ENCODE measurements around the gene RBFOX2.

The RBFOX2 gene

DNA sequence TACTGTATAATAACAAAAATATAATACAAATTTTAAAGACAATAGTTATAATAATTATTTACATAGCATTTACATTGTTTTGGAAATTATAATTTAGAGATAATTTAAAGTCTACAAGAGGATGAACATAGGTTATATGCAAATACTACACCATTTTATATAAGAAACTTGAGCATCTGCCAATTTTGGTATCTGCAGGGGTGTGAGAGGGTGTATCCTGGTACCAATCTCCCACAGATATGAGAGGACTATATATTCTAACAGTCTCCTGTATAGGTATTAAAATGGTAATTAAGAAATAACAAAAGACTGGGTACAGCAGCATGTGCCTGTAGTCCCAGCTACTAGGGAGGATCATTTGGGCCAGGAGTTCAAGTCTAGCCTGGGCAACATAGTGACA, 176.5 kb downstream of the RBFOX2 start:
- TF ChIP-seq, protein P1, sequence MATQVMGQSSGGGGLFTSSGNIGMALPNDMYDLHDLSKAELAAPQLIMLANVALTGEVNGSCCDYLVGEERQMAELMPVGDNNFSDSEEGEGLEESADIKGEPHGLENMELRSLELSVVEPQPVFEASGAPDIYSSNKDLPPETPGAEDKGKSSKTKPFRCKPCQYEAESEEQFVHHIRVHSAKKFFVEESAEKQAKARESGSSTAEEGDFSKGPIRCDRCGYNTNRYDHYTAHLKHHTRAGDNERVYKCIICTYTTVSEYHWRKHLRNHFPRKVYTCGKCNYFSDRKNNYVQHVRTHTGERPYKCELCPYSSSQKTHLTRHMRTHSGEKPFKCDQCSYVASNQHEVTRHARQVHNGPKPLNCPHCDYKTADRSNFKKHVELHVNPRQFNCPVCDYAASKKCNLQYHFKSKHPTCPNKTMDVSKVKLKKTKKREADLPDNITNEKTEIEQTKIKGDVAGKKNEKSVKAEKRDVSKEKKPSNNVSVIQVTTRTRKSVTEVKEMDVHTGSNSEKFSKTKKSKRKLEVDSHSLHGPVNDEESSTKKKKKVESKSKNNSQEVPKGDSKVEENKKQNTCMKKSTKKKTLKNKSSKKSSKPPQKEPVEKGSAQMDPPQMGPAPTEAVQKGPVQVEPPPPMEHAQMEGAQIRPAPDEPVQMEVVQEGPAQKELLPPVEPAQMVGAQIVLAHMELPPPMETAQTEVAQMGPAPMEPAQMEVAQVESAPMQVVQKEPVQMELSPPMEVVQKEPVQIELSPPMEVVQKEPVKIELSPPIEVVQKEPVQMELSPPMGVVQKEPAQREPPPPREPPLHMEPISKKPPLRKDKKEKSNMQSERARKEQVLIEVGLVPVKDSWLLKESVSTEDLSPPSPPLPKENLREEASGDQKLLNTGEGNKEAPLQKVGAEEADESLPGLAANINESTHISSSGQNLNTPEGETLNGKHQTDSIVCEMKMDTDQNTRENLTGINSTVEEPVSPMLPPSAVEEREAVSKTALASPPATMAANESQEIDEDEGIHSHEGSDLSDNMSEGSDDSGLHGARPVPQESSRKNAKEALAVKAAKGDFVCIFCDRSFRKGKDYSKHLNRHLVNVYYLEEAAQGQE (IDR thresholded peaks at IDR 0.05; ENCODE audit: insufficient read depth in 1 of 2, low read depth in 2 of 2, low read length in 2 of 2), result no peak
- no peak for TF ChIP-seq POLR2AphosphoS5 (IDR thresholded peaks at IDR 0.05; ENCODE audit: low read depth, low read length)
- no peak for TF ChIP-seq SIN3A (IDR thresholded peaks at IDR 0.05; ENCODE audit: borderline replicate concordance, insufficient read depth, low read length)
- no peak for TF ChIP-seq TAF1 (IDR thresholded peaks at IDR 0.05; ENCODE audit: borderline replicate concordance, insufficient read depth, low read length)
- TF ChIP-seq FOXP2 (optimal IDR thresholded peaks at IDR 0.05; ENCODE audit: borderline replicate concordance, extremely low read depth, extremely low read length, insufficient read depth), result no peak

DNA sequence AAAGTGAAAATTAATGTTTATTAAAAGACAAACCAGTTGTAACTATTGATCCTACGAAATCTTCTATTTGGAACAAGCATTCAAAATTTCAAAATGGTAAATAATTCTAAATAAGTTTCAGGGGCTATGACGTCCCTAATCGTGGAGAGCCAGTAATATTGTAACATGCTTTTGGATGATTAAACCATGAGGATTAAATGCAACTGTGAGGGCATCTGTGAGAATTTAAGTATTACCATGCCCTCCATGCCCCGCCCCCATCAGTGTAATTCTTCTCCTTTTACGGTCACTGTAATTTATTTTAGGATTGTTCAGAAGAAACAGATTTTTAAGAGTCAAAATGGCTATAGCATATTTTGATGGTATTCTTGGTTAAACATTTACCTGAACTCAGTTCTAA, 177.8 kb downstream of the RBFOX2 start:
- TF ChIP-seq FOXP2 (optimal IDR thresholded peaks at IDR 0.05; ENCODE audit: borderline replicate concordance, extremely low read depth, extremely low read length, insufficient read depth), result no peak
- no peak for TF ChIP-seq SIN3A (IDR thresholded peaks at IDR 0.05; ENCODE audit: borderline replicate concordance, insufficient read depth, low read length)
- TF ChIP-seq, protein P1 (IDR thresholded peaks at IDR 0.05; ENCODE audit: insufficient read depth in 1 of 2, low read depth in 2 of 2, low read length in 2 of 2), result no peak
- TF ChIP-seq TAF1 (IDR thresholded peaks at IDR 0.05; ENCODE audit: borderline replicate concordance, insufficient read depth, low read length), result no peak
- no peak for TF ChIP-seq POLR2AphosphoS5 (IDR thresholded peaks at IDR 0.05; ENCODE audit: low read depth, low read length)

DNA sequence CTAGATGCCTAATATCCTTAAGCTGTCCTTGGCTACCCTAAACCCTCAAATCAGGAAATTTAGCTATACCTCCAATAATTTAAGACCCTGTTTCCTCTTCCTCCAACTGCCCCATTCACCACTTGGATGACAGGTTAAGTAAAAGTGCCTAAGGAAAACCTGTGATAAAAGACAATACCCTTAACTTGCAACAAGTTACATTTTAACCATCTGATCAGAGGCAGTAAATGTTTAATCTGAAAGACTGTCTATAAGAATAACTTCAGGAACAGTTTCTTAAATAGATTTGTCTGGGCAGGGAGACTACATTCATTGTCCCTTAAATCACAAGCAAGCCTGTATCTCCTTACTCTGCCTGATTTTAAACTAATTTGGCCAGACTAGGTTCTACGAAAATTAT, 181.8 kb downstream of the RBFOX2 start:
- TF ChIP-seq TAF1 (IDR thresholded peaks at IDR 0.05; ENCODE audit: borderline replicate concordance, insufficient read depth, low read length) (no peak), POLR2AphosphoS5 (IDR thresholded peaks at IDR 0.05; ENCODE audit: low read depth, low read length) (no peak), SIN3A (IDR thresholded peaks at IDR 0.05; ENCODE audit: borderline replicate concordance, insufficient read depth, low read length) (no peak), FOXP2 (optimal IDR thresholded peaks at IDR 0.05; ENCODE audit: borderline replicate concordance, extremely low read depth, extremely low read length, insufficient read depth) (no peak)
- TF ChIP-seq, protein P1 (IDR thresholded peaks at IDR 0.05; ENCODE audit: insufficient read depth in 1 of 2, low read depth in 2 of 2, low read length in 2 of 2), result no peak

DNA sequence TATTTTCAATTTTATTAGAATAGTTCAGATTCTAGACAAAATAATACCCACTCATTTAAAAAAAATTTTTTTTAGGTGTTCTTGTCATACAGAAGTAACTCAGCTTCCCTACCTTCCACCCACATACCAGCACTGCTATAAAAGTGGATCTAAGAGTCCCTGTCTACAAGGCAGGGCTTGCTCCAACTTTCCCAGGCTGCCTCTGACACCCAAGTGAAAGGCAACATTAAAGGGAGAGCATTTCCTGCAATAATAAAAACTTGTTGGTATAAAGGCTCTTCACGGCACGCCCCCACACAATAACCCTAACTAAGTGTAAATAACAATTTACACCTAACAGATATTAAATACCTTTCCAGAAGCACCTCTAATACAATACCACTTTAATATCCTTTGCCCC, 183.7 kb downstream of the RBFOX2 start:
- TF ChIP-seq, protein P1 (IDR thresholded peaks at IDR 0.05; ENCODE audit: insufficient read depth in 1 of 2, low read depth in 2 of 2, low read length in 2 of 2), result no peak
- TF ChIP-seq TAF1 (IDR thresholded peaks at IDR 0.05; ENCODE audit: borderline replicate concordance, insufficient read depth, low read length) (no peak), POLR2AphosphoS5 (IDR thresholded peaks at IDR 0.05; ENCODE audit: low read depth, low read length) (no peak), SIN3A (IDR thresholded peaks at IDR 0.05; ENCODE audit: borderline replicate concordance, insufficient read depth, low read length) (no peak), FOXP2 (optimal IDR thresholded peaks at IDR 0.05; ENCODE audit: borderline replicate concordance, extremely low read depth, extremely low read length, insufficient read depth) (no peak)

DNA sequence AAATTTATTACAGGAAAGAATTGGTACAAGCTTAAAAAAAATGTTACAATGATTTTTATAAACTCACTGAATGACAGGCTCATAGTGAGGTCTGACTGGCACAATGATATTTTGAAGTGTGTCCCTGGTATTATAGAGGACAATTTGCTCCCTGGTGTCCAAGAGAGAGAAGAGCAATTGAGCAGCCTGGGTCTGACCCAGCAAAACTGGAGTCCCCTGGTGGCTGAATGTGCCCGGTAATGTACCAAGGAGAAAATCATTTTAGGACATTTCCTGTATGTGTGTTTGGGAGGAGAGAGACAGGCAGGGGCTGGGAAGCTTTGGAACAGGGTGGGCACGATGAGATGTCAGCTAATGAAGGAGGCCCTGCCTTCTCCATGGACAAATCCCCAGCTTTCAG, 185.7 kb downstream of the RBFOX2 start:
- TF ChIP-seq, protein P1 (IDR thresholded peaks at IDR 0.05; ENCODE audit: insufficient read depth in 1 of 2, low read depth in 2 of 2, low read length in 2 of 2), result no peak
- TF ChIP-seq SIN3A (IDR thresholded peaks at IDR 0.05; ENCODE audit: borderline replicate concordance, insufficient read depth, low read length) (no peak), FOXP2 (optimal IDR thresholded peaks at IDR 0.05; ENCODE audit: borderline replicate concordance, extremely low read depth, extremely low read length, insufficient read depth) (no peak), TAF1 (IDR thresholded peaks at IDR 0.05; ENCODE audit: borderline replicate concordance, insufficient read depth, low read length) (no peak), POLR2AphosphoS5 (IDR thresholded peaks at IDR 0.05; ENCODE audit: low read depth, low read length) (no peak)
